ENCODE data around the gene TOMM7.
"Not testable (repeated sequence)": the region's sequence is repeated elsewhere in the genome, so short reads cannot be mapped to it uniquely, and the experiment has no call there.

Gene TOMM7

GRCh38 chr7:22845221-22845834, 22.7 kb upstream of the TOMM7 start:
- TF ChIP-seq CTCF (IDR thresholded peaks at IDR 0.05), result no peak
- Histone ChIP-seq H3K27ac (no peak overlapping the region), H3K4me3 (no peak overlapping the region)
- no peak for DNase-seq (ENCODE audit: low spot score)

DNA sequence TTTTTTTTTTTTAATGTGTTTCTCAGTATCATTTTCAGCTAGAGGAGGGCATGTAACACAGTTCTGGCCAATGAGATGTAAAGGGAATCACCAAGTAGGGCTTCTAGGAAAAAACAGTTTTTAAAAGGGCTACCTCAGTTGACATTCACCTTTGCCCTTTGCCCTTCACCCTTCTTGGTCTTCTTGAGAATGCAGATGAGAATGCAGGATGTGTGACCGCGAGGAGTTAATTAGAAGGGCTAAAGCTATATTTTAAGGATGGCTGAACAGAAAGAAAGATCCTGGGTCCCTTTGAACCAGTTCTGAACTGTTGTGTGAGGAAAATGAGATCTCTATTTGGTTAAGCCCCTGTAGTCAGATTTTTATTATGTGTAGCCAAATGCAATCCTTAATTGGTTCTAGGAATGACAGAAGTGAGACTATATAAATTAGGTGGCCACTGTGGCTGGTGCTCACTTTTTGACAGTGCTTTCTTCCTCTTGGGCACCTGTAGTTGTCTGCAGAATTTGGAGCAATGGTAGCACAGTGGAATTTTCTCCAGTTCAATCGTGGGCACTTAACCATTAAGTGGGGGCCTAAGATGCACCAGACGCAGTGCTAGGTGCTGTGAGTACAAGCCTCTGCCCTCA, 21.1 kb upstream of the TOMM7 start:
- no peak overlapping the region for H3K4me3 ChIP-seq
- DNase-seq (ENCODE audit: low spot score), result no peak
- no peak for TF ChIP-seq CTCF (IDR thresholded peaks at IDR 0.05)
- H3K27ac ChIP-seq, result no peak overlapping the region

DNA sequence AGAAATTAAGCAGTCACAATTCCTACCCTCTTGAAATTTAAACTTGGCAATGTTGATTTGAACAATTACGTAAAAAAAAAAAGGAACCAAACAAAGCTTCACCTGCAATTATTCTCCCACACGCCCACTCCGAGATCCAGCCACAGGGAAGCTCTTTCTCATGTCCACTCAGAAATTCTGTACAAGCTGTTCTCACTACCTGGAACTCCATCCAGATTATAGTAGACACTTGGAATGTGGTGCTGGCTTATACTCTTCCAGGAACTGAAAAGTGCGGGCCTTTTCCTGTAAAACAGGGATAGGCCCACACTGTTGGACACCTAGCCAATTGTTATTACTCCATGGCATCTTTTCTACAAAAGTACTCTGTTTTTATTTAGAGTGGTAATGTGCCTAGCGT, 20.3 kb upstream of the TOMM7 start:
- no peak overlapping the region for H3K4me3 ChIP-seq
- no peak for TF ChIP-seq CTCF (IDR thresholded peaks at IDR 0.05)
- no peak for DNase-seq (ENCODE audit: low spot score)
- peak overlapping the region in 1 of 2 donors; percentile 34 for H3K27ac ChIP-seq

- Histone ChIP-seq H3K27ac (peak overlapping the region in 1 of 2 donors; percentile 34), H3K4me3 (no peak overlapping the region)
- TF ChIP-seq CTCF (IDR thresholded peaks at IDR 0.05), result no peak
- no peak for DNase-seq (ENCODE audit: low spot score)
Measured at GRCh38 chr7:22842383-22842941, 19.8 kb upstream of the TOMM7 start.

DNA sequence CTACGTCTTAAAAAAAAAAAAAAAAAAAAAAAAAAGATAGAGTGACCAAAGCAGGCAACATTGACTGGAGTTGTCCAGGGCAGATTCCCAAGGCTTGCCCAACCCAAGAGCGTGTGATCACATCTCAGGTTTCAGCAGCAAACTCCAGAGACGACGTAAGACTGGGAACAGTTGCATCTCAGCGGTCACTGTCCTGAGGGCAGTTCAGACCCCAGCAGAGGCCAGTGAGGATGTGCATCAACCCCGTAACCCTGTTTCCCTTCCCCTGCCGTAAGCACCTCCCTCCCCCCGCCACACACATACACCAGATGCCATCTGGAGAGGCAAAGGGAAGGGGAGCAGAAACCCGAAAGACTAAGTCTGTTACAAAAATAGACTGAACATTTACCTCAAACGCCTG, 19.3 kb upstream of the TOMM7 start:
- Histone ChIP-seq H3K4me3 (no peak overlapping the region), H3K27ac (peak overlapping the region in 1 of 2 donors; percentile 34)
- DNase-seq (ENCODE audit: low spot score), result no peak

DNA sequence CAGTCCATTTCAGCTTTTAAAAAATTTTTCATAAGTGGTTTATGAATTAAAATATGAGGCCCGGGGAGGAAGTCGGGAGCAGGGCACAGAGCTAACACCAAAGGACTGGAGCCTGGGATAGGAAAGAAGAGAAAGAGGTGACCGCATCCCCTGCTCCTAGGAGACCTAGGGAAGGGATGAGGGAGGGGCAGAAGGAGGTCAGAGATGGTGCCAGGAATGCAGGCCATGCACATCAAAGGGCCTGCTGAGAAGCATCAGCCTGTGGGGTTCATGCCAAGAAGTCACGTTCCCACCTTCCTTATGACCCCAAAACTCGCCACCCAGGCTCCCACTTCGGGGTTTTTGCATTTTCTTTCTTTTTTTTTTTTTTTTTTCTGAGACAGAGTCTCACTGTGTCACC, 14.7 kb upstream of the TOMM7 start:
- Histone ChIP-seq H3K27ac (no peak overlapping the region), H3K4me3 (no peak overlapping the region)
- DNase-seq (ENCODE audit: low spot score), result no peak
- no peak for TF ChIP-seq CTCF (IDR thresholded peaks at IDR 0.05)

More for the DNA sequence above, 19.3 kb upstream of the TOMM7 start:
- TF ChIP-seq CTCF (IDR thresholded peaks at IDR 0.05), result no peak

GRCh38 chr7:22836506-22836905, 13.9 kb upstream of the TOMM7 start:
- not testable (repeated sequence) for DNase-seq (ENCODE audit: low spot score); H3K27ac ChIP-seq; H3K4me3 ChIP-seq
